ENCODE measurements around the gene AEN.

GRCh38 chr15:88656760-88657221, 35.7 kb downstream of the AEN start:
- TF ChIP-seq, protein P1, sequence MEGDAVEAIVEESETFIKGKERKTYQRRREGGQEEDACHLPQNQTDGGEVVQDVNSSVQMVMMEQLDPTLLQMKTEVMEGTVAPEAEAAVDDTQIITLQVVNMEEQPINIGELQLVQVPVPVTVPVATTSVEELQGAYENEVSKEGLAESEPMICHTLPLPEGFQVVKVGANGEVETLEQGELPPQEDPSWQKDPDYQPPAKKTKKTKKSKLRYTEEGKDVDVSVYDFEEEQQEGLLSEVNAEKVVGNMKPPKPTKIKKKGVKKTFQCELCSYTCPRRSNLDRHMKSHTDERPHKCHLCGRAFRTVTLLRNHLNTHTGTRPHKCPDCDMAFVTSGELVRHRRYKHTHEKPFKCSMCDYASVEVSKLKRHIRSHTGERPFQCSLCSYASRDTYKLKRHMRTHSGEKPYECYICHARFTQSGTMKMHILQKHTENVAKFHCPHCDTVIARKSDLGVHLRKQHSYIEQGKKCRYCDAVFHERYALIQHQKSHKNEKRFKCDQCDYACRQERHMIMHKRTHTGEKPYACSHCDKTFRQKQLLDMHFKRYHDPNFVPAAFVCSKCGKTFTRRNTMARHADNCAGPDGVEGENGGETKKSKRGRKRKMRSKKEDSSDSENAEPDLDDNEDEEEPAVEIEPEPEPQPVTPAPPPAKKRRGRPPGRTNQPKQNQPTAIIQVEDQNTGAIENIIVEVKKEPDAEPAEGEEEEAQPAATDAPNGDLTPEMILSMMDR (IDR thresholded peaks at IDR 0.05): no peak
- no peak for TF ChIP-seq POLR2A (IDR thresholded peaks at IDR 0.05)

Measured in heart left ventricle (tissue), 13 donors.